ENCODE results near the gene ZFYVE28.

- TF ChIP-seq EZH2 (IDR thresholded peaks at IDR 0.05; ENCODE audit: borderline replicate concordance, control insufficient read depth, low read depth, low read length), result no peak
- no peak for TF ChIP-seq RCOR1 (conservative IDR thresholded peaks at IDR 0.05; ENCODE audit: low read depth, low read length)
- TF ChIP-seq BHLHE40 (IDR thresholded peaks at IDR 0.05; ENCODE audit: borderline replicate concordance in 1 of 2, low read depth in 2 of 2, low read length in 1 of 2), result no peak
- TF ChIP-seq POLR2AphosphoS2 (IDR thresholded peaks at IDR 0.05; ENCODE audit: low read depth, low read length), result no peak
- TF ChIP-seq REST (IDR thresholded peaks at IDR 0.05; ENCODE audit: low read depth, low read length), result no peak
- no peak for TF ChIP-seq CEBPB (IDR thresholded peaks at IDR 0.05; ENCODE audit: borderline replicate concordance in 1 of 2, low read depth in 2 of 2, low read length in 2 of 2)
- no peak for TF ChIP-seq POLR2A (IDR thresholded peaks at IDR 0.05; ENCODE audit: low read depth, low read length)
- TF ChIP-seq CHD2 (IDR thresholded peaks at IDR 0.05; ENCODE audit: borderline replicate concordance, low read depth, low read length), result no peak
- no peak for TF ChIP-seq ZNF274 (IDR thresholded peaks at IDR 0.05; ENCODE audit: insufficient read depth, insufficient read length)
- TF ChIP-seq KDM1A (IDR thresholded peaks at IDR 0.05; ENCODE audit: borderline replicate concordance), result no peak
These were observed 44.7 kb upstream of the ZFYVE28 start for GRCh38 chr4:2462992-2463762.

All from GM12878 (cell line).